ENCODE measurements around the gene FRY.

DNA sequence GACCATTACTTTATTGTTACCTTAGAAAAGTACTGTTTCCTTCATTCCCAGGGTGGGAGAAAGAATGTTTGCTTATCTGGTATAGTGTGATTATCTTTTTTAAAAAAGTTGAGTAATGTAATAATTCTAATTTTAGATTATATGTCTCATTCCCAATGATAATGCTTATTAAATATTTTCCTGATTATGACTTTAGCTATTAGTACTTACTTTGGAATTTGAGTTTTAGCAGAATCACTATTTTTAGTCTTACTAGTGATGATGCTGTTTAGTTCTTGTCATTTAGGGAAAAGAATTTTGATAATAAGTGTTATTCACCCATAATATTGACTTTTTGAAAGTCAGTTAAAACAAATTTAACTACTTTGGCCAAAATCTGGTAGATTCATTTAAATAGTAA, 95.2 kb downstream of the FRY start:
- TF ChIP-seq, protein P1, sequence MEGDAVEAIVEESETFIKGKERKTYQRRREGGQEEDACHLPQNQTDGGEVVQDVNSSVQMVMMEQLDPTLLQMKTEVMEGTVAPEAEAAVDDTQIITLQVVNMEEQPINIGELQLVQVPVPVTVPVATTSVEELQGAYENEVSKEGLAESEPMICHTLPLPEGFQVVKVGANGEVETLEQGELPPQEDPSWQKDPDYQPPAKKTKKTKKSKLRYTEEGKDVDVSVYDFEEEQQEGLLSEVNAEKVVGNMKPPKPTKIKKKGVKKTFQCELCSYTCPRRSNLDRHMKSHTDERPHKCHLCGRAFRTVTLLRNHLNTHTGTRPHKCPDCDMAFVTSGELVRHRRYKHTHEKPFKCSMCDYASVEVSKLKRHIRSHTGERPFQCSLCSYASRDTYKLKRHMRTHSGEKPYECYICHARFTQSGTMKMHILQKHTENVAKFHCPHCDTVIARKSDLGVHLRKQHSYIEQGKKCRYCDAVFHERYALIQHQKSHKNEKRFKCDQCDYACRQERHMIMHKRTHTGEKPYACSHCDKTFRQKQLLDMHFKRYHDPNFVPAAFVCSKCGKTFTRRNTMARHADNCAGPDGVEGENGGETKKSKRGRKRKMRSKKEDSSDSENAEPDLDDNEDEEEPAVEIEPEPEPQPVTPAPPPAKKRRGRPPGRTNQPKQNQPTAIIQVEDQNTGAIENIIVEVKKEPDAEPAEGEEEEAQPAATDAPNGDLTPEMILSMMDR (IDR thresholded peaks at IDR 0.05; ENCODE audit: insufficient read depth, low read length): no peak
- TF ChIP-seq, protein P2, sequence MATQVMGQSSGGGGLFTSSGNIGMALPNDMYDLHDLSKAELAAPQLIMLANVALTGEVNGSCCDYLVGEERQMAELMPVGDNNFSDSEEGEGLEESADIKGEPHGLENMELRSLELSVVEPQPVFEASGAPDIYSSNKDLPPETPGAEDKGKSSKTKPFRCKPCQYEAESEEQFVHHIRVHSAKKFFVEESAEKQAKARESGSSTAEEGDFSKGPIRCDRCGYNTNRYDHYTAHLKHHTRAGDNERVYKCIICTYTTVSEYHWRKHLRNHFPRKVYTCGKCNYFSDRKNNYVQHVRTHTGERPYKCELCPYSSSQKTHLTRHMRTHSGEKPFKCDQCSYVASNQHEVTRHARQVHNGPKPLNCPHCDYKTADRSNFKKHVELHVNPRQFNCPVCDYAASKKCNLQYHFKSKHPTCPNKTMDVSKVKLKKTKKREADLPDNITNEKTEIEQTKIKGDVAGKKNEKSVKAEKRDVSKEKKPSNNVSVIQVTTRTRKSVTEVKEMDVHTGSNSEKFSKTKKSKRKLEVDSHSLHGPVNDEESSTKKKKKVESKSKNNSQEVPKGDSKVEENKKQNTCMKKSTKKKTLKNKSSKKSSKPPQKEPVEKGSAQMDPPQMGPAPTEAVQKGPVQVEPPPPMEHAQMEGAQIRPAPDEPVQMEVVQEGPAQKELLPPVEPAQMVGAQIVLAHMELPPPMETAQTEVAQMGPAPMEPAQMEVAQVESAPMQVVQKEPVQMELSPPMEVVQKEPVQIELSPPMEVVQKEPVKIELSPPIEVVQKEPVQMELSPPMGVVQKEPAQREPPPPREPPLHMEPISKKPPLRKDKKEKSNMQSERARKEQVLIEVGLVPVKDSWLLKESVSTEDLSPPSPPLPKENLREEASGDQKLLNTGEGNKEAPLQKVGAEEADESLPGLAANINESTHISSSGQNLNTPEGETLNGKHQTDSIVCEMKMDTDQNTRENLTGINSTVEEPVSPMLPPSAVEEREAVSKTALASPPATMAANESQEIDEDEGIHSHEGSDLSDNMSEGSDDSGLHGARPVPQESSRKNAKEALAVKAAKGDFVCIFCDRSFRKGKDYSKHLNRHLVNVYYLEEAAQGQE (IDR thresholded peaks at IDR 0.05; ENCODE audit: insufficient replicate concordance, low read depth): no peak
- TF ChIP-seq GABPA (IDR thresholded peaks at IDR 0.05; ENCODE audit: low read depth): no peak

Measured in HL-60 (cell line).